HAP-1 (cell line): ENCODE measurements around the gene MRPS25.

Experiments used
- DNase-seq, 2 experiments: peaks; one replicate each; pipeline ENCODE4 v3.0.0-alpha.2; 2016 to 2020; ENCODE audit warnings: low spot score in 2 of 2
- H3K27me3 ChIP-seq: fragments of 250-450 bp; sonication (Bioruptor Pico); 2 replicates; pipeline ENCODE4 v1.5.1; 2020; ENCODE audit warnings: low read depth, mild to moderate bottlenecking, moderate library complexity
- H3K36me3 ChIP-seq: fragments of 250-450 bp; sonication (Bioruptor Pico); replicated peaks from 2 replicates; pipeline ENCODE4 v1.5.1; 2020; ENCODE audit warnings: mild to moderate bottlenecking
- H3K4me1 ChIP-seq: fragments of 250-450 bp; sonication (Bioruptor Pico); 2 replicates; pipeline ENCODE4 v1.5.1; 2020; ENCODE audit warnings: mild to moderate bottlenecking
- H3K4me3 ChIP-seq: fragments of 250-450 bp; sonication (Bioruptor Pico); 2 replicates; pipeline ENCODE4 v1.5.1; 2020; ENCODE audit warnings: mild to moderate bottlenecking, moderate library complexity
- H3K9me3 ChIP-seq: fragments of 250-450 bp; sonication (Bioruptor Pico); 2 replicates; pipeline ENCODE4 v1.5.1; 2020; ENCODE audit warnings: mild to moderate bottlenecking, moderate library complexity
- in situ Hi-C: fragments of 300-500 bp; cut with MboI; formaldehyde crosslinking; loops from 3 replicates; pipeline ENCODE4 v1.14.3; 2020; ENCODE audit warnings: low sequenced_read_pairs, inconsistent platforms, mixed read lengths

MRPS25 gene

GRCh38 chr3:15097891-15098290, 32.8 kb upstream of the MRPS25 start:
- no peaks in the 10 kb centered on the region for H3K27me3 ChIP-seq
- H3K36me3 ChIP-seq: peaks cover 27% of the 10 kb centered on the region
- no peaks in the 10 kb centered on the region for H3K9me3 ChIP-seq
- H3K4me1 ChIP-seq: peaks cover 6% of the 10 kb centered on the region
- peak overlapping the region; percentile 91 for H3K4me3 ChIP-seq
- DNase-seq: no peak
- in situ Hi-C loops: no loop called here

DNA sequence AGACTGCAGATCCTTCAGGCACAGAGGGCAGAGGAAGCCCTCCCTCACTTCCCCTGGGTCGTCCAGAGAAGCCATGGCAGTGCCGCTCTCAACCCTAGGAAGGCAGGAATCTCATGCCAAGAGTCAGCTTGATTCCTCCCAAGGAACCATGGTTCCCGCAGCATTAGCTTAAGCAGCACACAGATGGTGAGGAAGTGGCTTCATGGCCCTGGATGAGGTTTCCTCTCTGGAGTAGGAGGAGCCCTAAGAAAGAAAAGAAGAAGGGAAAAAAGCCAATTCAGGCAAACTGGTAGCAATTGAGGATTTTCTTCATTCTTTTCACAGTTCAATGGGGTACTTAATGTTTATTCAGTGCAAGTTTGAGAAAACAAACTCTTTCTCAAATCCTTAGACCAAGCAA, 30.9 kb upstream of the MRPS25 start:
- peaks cover 30% of the 10 kb centered on the region for H3K36me3 ChIP-seq
- no peak for DNase-seq
- peaks cover 7% of the 10 kb centered on the region for H3K4me1 ChIP-seq
- no peaks in the 10 kb centered on the region for H3K9me3 ChIP-seq
- in situ Hi-C loops: no loop called here
- H3K27me3 ChIP-seq: no peaks in the 10 kb centered on the region
- H3K4me3 ChIP-seq: no peak overlapping the region

GRCh38 chr3:15094187-15094875, 29.2 kb upstream of the MRPS25 start:
- Histone ChIP-seq H3K36me3 (peaks cover 36% of the 10 kb centered on the region), H3K4me3 (no peak overlapping the region), H3K27me3 (no peaks in the 10 kb centered on the region), H3K9me3 (no peaks in the 10 kb centered on the region), H3K4me1 (peaks cover 7% of the 10 kb centered on the region)
- DNase-seq: no peak
- in situ Hi-C loops: no loop called here

GRCh38 chr3:15092686-15093085, 27.6 kb upstream of the MRPS25 start:
- Histone ChIP-seq H3K27me3 (no peaks in the 10 kb centered on the region), H3K4me1 (peaks cover 6% of the 10 kb centered on the region), H3K9me3 (no peaks in the 10 kb centered on the region), H3K36me3 (peaks cover 42% of the 10 kb centered on the region), H3K4me3 (no peak overlapping the region)
- in situ Hi-C loops: no loop called here
- peak in 1 of 2 experiments; percentile 23 for DNase-seq

GRCh38 chr3:15091575-15091974, 26.5 kb upstream of the MRPS25 start:
- in situ Hi-C loops: no loop called here
- Histone ChIP-seq H3K9me3 (no peaks in the 10 kb centered on the region), H3K27me3 (no peaks in the 10 kb centered on the region), H3K4me3 (no peak overlapping the region), H3K4me1 (peaks cover 4% of the 10 kb centered on the region; the same call in 1 of the 2 replicates), H3K36me3 (peaks cover 42% of the 10 kb centered on the region)
- no peak for DNase-seq

GRCh38 chr3:15089201-15089600, 24.1 kb upstream of the MRPS25 start:
- Histone ChIP-seq H3K4me1 (peaks cover 4% of the 10 kb centered on the region; the same call in 1 of the 2 replicates), H3K36me3 (peaks cover 42% of the 10 kb centered on the region), H3K9me3 (no peaks in the 10 kb centered on the region), H3K27me3 (no peaks in the 10 kb centered on the region), H3K4me3 (no peak overlapping the region)
- in situ Hi-C loops: no loop called here
- DNase-seq: no peak

GRCh38 chr3:15086699-15087098, 21.6 kb upstream of the MRPS25 start:
- H3K4me1 ChIP-seq: no peaks in the 10 kb centered on the region
- H3K27me3 ChIP-seq: no peaks in the 10 kb centered on the region
- peaks cover 60% of the 10 kb centered on the region for H3K36me3 ChIP-seq
- no peak for DNase-seq
- no peak overlapping the region for H3K4me3 ChIP-seq
- H3K9me3 ChIP-seq: no peaks in the 10 kb centered on the region
- in situ Hi-C loops: no loop called here

- Histone ChIP-seq H3K4me3 (no peak overlapping the region), H3K4me1 (no peaks in the 10 kb centered on the region), H3K36me3 (peaks cover 61% of the 10 kb centered on the region), H3K27me3 (no peaks in the 10 kb centered on the region), H3K9me3 (no peaks in the 10 kb centered on the region)
- no peak for DNase-seq
- in situ Hi-C loops: no loop called here
Observed at GRCh38 chr3:15086263-15086662, 21.1 kb upstream of the MRPS25 start.

- Histone ChIP-seq H3K27me3 (no peaks in the 10 kb centered on the region), H3K9me3 (no peaks in the 10 kb centered on the region), H3K36me3 (peaks cover 70% of the 10 kb centered on the region), H3K4me3 (no peak overlapping the region), H3K4me1 (no peaks in the 10 kb centered on the region)
- in situ Hi-C loops: no loop called here
- DNase-seq: no peak
Observed at GRCh38 chr3:15083252-15083651, 18.1 kb upstream of the MRPS25 start.

DNA sequence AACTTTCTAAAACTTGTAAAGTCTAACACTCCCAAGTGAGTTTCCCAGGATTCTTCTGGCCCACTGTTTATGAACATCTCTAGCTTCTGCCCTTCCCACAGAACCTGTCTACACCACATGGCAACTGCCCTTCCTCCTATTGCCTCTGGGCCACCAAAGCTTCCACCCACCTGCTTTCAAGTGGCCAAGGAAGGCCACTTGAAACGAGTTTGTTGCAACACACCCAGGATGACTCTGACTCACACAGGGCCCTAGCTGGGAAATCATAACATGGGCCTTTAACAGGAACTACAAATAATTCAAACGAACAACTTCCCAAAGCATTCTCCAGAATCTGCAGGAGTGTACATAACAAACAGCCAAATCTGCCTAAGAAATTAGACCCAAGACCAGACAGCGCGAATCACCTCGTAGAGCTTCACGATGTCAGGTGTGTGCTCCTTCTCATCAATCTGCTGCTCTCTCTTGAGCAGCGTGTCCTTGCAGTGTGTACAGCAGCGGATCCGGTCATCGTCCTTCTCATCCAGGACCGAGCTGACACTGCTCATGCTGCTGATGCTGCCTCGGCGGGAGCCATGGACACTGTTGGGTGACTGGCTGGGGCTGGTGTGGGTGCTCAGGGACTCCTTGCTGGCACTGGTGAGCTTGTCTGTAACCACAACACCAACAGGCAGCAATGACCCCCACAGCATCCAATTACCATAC, 17.0 kb upstream of the MRPS25 start:
- no peaks in the 10 kb centered on the region for H3K27me3 ChIP-seq
- H3K4me3 ChIP-seq: no peak overlapping the region
- no peaks in the 10 kb centered on the region for H3K9me3 ChIP-seq
- peaks cover 80% of the 10 kb centered on the region for H3K36me3 ChIP-seq
- no peaks in the 10 kb centered on the region for H3K4me1 ChIP-seq
- DNase-seq: no peak
- in situ Hi-C loops: no loop called here

DNA sequence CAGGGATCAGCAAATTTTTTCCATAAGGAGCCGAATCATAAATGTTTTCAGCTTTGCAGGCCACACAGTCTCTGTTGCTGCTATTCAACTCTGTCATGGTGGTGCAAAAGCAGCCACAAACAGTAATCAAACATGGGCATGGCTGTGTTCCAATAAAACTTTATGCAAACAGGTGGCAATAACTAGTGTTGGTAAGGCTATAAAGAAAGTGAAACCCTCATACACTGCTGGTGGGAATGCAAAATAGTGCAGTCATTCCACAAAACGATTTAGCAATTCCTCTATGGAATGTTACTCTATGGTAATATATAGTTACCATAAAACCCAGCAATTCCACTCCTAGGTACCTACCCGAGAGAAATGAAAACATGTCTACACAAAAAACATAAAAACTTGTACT, 14.0 kb upstream of the MRPS25 start:
- H3K4me1 ChIP-seq: no peaks in the 10 kb centered on the region
- in situ Hi-C loops: no loop called here

GRCh38 chr3:15074500-15074899, 9.4 kb upstream of the MRPS25 start:
- H3K4me3 ChIP-seq: no peak overlapping the region
- H3K9me3 ChIP-seq: no peaks in the 10 kb centered on the region
- in situ Hi-C loops: no loop called here
- H3K36me3 ChIP-seq: peaks cover 67% of the 10 kb centered on the region
- H3K27me3 ChIP-seq: no peaks in the 10 kb centered on the region
- DNase-seq: no peak
- H3K4me1 ChIP-seq: no peaks in the 10 kb centered on the region

More for the DNA sequence above, 14.0 kb upstream of the MRPS25 start:
- Histone ChIP-seq H3K27me3 (no peaks in the 10 kb centered on the region), H3K4me3 (no peak overlapping the region), H3K9me3 (no peaks in the 10 kb centered on the region), H3K36me3 (peaks cover 88% of the 10 kb centered on the region)
- DNase-seq: no peak

GRCh38 chr3:15071699-15072098, 6.6 kb upstream of the MRPS25 start:
- no peaks in the 10 kb centered on the region for H3K27me3 ChIP-seq
- DNase-seq: no peak
- H3K9me3 ChIP-seq: no peaks in the 10 kb centered on the region
- H3K4me3 ChIP-seq: no peak overlapping the region
- no peaks in the 10 kb centered on the region for H3K4me1 ChIP-seq
- in situ Hi-C loops: no loop called here
- H3K36me3 ChIP-seq: peaks cover 44% of the 10 kb centered on the region

DNA sequence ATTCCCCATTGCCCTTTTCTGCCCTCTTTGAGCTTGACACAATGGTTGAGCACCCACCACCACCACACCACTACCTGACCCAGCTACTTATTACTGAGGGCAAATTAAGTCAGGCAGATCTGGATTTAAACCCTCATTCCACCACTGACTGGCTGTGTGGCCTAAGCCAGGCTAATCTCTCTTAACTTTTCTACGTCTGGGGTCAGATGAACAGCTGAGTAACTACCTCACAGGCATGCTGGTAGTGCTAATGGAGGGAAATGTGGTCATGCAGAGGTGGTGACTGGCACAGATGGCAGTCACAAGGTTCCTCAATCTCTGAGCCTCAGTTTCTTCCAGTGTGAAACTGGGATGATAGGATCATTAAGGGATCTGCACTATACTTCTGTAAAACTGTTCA, 4.3 kb upstream of the MRPS25 start:
- Histone ChIP-seq H3K36me3 (peaks cover 25% of the 10 kb centered on the region), H3K4me1 (peaks cover 3% of the 10 kb centered on the region; the same call in 1 of the 2 replicates), H3K4me3 (no peak overlapping the region), H3K9me3 (no peaks in the 10 kb centered on the region; the same call in 1 of the 2 replicates), H3K27me3 (no peaks in the 10 kb centered on the region)
- no peak for DNase-seq
- in situ Hi-C loops: no loop called here
